Neutrophil (primary cell): Measurements from ENCODE around the gene JPH3.
"Not testable (repeated sequence)": the region's sequence is repeated elsewhere in the genome, so short reads cannot be mapped to it uniquely, and the experiment has no call there.

ENCODE experiments used
- H3K27ac ChIP-seq: fragments of 200-600 bp; sonication (generic); 2 replicates; pipeline ENCODE4 v1.5.1; 2016; ENCODE audit warnings: mild to moderate bottlenecking, moderate library complexity
- H3K27me3 ChIP-seq: fragments of 200-600 bp; sonication (generic); 2 replicates; pipeline ENCODE4 v1.6.0; 2016; ENCODE audit warnings: mild to moderate bottlenecking
- H3K36me3 ChIP-seq: fragments of 200-600 bp; sonication (generic); 2 replicates; pipeline ENCODE4 v1.5.1; 2017
- H3K4me1 ChIP-seq, 2 experiments: fragments of 200-600 bp in 1 of 2; sonication (generic) in 1 of 2; 1 replicate in 1 of 2; 2 replicates in 1 of 2; pipeline versions ENCODE4 v1.5.1 to v1.6.1; 2013 to 2016; ENCODE audit warnings: low read depth in 1 of 2, low read length in 1 of 2, mild to moderate bottlenecking in 1 of 2, moderate library complexity in 1 of 2; ENCODE audit not compliant: control insufficient read depth in 1 of 2, insufficient read depth in 1 of 2
- H3K4me3 ChIP-seq, 2 experiments: fragments of 200-600 bp in 1 of 2; sonication (generic) in 1 of 2; 1 replicate in 1 of 2; 2 replicates in 1 of 2; pipeline ENCODE4 v1.5.1; 2013 to 2016; ENCODE audit warnings: low read depth in 1 of 2, low read length in 1 of 2, mild to moderate bottlenecking in 1 of 2, moderate library complexity in 1 of 2
- H3K9me3 ChIP-seq: fragments of 200-600 bp; sonication (generic); 2 replicates; pipeline ENCODE4 v1.5.1; 2016
- CTCF ChIP-seq: fragments of 200-600 bp; sonication (generic); IDR thresholded peaks from 2 replicates; pipeline ENCODE4 v1.5.1; 2016; ENCODE audit warnings: antibody characterized with exemption

Gene JPH3

GRCh38 chr16:87721622-87722585, 119.6 kb downstream of the JPH3 start:
- Histone ChIP-seq H3K4me3 (no peak overlapping the region), H3K27ac (no peak overlapping the region), H3K9me3 (no peaks in the 10 kb centered on the region), H3K27me3 (no peaks in the 10 kb centered on the region), H3K36me3 (peaks cover 38% of the 10 kb centered on the region), H3K4me1 (no peaks in the 10 kb centered on the region)
- TF ChIP-seq CTCF: no peak

DNA sequence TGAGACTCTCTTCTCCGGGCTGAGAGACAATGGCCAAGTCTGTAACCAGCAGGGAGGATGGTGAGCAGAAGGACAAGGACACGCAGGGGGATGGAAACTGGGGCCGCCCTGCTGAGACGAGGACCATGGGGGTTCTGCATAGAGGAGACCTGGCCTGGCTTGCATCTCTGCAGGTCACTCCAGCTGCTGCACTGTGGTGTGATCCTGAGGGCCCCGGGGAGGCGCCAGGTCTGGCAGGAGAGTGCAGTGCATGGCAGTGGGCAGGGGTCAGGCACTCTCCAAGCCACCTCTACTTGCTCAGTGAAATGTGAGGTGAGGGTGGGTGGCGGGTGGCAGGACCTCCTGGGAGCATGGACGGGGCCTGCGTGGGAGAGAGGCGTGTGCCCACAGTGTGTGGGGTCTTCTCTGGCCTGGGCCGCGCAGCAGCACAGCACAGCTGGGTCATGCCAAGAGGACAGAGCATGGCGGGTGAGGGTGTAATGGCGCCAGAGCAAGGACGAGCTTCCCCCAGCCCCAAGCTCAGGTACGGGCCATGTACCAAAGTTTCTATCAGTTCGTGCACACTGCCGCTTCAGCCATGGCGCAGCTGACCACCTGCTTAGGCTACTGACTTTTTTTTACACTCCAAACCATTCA, 120.4 kb downstream of the JPH3 start:
- H3K4me3 ChIP-seq: no peak overlapping the region
- H3K9me3 ChIP-seq: no peaks in the 10 kb centered on the region
- no peak for TF ChIP-seq CTCF
- H3K36me3 ChIP-seq: peaks cover 43% of the 10 kb centered on the region
- no peaks in the 10 kb centered on the region for H3K27me3 ChIP-seq
- no peak overlapping the region for H3K27ac ChIP-seq
- H3K4me1 ChIP-seq: no peaks in the 10 kb centered on the region

GRCh38 chr16:87723226-87723623, 120.9 kb downstream of the JPH3 start:
- peaks cover 46% of the 10 kb centered on the region for H3K36me3 ChIP-seq
- H3K4me1 ChIP-seq: no peaks in the 10 kb centered on the region

GRCh38 chr16:87724490-87725291, 122.4 kb downstream of the JPH3 start:
- peaks cover 60% of the 10 kb centered on the region for H3K36me3 ChIP-seq
- H3K4me3 ChIP-seq: no peak overlapping the region
- H3K9me3 ChIP-seq: no peaks in the 10 kb centered on the region
- H3K27ac ChIP-seq: no peak overlapping the region
- no peaks in the 10 kb centered on the region for H3K27me3 ChIP-seq
- no peaks in the 10 kb centered on the region for H3K4me1 ChIP-seq
- no peak for TF ChIP-seq CTCF

More at GRCh38 chr16:87723226-87723623, 120.9 kb downstream of the JPH3 start:
- Histone ChIP-seq H3K27ac (no peak overlapping the region), H3K27me3 (no peaks in the 10 kb centered on the region), H3K4me3 (no peak overlapping the region), H3K9me3 (no peaks in the 10 kb centered on the region)
- TF ChIP-seq CTCF: no peak

DNA sequence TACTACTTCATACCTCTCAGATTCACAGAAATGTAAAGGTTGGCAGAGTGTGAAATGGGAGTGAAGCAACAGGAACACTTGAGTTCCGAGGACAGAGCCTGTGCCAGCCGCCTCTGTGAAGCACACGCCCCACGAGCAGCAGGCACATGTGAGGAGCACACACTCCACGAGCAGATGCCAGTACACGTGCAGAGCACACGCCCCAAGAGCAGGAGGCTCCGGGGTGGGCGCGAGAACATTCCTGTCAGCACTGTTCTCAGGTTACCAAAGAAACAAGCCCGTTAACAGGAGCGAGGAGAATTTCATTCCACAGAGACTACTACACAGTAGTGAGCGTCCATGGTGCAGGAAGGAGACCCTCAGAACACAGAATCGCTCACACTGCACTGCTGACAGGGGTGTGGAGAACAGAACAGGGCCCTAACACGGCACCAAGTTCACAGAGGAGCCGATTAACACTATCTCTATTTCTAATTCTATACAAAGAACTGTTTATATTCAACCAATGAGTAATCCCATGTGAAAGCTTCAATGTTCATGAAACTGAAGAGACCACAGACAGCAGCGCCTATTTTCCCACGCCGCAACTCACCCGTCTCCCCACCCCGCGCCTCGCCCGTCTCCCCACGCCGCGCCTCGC, 123.4 kb downstream of the JPH3 start:
- Histone ChIP-seq H3K36me3 (peaks cover 58% of the 10 kb centered on the region), H3K4me3 (no peak overlapping the region), H3K9me3 (no peaks in the 10 kb centered on the region), H3K4me1 (no peaks in the 10 kb centered on the region), H3K27me3 (no peaks in the 10 kb centered on the region), H3K27ac (no peak overlapping the region)
- TF ChIP-seq CTCF: no peak

DNA sequence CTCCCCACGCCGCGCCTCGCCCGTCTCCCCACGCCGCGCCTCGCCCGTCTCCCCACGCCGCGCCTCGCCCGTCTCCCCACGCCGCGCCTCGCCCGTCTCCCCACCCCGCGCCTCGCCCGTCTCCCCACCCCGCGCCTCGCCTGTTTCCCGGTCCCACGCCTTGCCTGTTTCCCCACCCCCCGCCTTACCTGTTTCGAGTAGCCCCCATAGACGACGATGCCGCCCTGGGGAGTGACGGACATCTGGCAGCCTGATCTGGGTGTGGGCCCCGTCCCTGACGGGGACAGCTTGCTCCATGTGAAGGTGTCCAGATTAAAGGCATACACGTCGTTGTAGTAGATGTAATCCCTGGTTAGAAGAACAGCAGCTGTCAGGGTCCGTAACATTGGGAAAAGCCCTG, 124.3 kb downstream of the JPH3 start:
- not testable (repeated sequence) for H3K4me1 ChIP-seq, H3K27me3 ChIP-seq, H3K27ac ChIP-seq, H3K4me3 ChIP-seq, H3K9me3 ChIP-seq
- peaks cover 55% of the 10 kb centered on the region for H3K36me3 ChIP-seq
